Limb (tissue), 2 donors: ENCODE measurements around the gene ABI3BP.
"Not testable (repeated sequence)": the region's sequence is repeated elsewhere in the genome, so short reads cannot be mapped to it uniquely, and the experiment has no call there.

Experiments used
- DNase-seq, 2 donors: peaks; one replicate each; pipeline ENCODE4 v3.0.0-alpha.2; 2016; ENCODE audit errors: extremely low spot score in 2 of 2

The ABI3BP gene

DNA sequence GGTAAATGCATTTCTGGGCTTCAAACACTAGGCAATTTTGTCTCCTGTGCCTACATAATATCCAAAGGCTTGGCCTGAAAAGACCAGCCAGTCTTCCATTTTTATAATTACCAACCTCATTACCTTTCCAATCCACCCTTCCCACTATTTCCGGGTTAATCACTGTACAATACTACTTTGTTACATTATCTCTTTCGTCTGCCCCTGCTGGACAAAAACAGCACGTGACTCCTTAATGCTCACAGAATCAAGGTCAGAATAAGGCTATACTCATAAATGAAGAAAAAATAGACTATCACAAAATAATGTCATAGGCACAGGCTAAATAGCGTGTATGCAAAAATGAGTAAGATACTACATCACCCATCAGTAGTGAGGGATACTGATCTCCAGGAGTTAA lies 40.1 kb downstream of the ABI3BP start:
- DNase-seq: no peak

DNA sequence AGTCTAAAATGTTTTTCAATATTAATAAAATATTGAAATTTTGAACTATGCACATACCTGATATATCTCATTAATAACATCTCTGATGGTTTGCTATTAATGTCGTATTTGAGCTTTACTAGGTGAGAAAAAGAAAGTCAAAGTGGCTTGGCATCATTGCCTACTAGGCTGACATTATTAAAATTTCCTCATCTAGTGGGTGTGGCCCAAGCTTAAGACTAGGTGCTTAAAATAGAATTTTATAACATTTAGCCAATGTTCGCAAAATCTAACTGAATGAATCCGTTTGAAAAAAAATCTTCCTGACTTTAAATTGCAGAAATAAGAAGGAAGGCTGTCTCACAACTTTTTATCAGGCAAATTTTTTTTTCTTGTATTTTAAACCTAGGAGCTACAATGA lies 46.1 kb downstream of the ABI3BP start:
- no peak for DNase-seq

DNA sequence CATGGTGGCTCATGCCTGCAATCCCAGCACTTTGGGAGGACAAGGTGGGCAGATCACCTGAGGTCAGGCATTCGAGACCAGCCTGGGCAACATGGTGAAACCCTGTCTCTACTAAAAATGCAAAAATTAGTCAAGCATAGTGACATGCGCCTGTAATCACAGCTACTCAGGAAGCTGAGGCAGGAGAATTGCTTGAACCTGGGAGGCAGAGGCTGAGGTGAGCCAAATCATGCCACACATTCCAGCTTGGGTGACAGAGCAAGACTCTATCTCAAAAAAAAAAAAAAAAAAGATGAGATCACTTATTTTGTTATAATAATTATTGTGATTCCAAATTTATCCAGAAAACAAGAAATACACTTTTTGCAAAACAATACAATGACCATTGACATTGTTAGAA lies 47.1 kb downstream of the ABI3BP start:
- not testable (repeated sequence) for DNase-seq

DNA sequence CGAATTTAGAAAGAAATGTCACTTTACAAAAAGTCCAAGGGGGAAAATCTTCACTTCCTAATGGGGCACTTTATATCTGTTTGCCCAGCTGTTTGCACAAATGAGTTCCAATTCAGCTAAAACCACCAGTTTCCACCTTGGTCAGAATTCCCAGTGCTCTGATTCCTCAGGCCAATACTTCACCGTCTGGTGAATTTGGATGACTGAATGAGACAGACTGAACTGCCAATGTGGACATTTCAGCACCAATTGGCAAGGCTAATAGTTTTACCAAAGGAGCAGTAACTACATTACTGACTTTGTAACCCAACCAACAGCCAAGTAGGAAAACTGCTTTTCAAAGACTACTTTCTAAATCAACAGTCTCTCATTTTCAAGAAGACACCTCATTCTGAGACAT lies 51.8 kb downstream of the ABI3BP start:
- DNase-seq: no peak

DNA sequence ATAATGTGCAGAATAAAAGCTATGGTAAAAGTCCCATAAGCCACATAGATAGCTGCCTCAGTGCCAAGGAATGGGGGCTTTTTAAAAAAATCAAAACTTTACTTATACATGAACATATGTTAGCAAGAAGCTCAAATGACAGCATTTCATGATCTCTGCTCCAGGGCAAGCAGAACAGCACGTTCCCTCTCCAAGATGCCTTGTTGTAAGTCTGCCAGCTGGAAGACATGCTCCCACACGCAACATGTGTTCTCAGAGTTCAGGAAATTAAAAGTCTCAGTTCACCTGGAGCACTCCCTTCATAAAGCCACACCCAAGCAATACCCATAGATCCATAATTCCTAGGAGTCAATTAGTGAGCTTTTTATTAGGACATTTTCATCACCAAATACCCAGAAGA lies 52.2 kb downstream of the ABI3BP start:
- peak; percentile 38 to 79 for DNase-seq

DNA sequence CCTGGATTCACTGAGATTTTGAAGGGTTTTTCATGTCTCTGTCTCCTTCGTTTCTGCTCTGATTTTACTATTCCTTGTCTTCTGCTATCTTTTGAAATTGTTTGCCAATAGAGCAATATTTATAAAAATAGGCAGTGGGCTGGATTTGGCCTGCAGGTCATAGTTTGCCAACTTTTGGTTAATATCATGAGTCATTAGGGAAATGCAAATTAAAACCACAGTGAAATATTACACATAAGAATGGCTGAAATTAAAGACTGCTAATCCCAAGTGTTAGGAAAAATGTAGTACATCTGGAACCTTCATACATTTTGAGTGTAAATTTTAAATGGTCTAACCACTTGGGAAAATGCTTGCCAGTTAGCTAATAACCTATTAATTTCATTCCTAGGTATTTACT lies 56.3 kb downstream of the ABI3BP start:
- no peak for DNase-seq

DNA sequence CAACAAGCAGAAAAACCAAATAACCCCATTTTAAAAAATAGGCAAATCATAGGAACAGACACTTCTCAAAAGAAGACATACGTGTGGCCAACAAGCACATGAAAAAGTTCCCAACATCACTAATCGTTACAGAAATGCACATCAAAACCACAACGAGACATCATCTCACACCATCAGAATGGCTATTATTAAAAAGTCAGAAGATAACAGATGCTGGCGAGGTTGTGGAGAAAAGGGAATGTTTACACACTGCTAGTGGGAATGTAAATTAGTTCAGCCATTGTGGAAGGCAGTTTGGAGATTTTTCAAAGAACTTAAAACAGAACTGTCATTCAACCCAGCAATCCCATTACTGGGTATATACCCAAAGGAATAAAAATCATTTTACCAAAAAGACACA lies 60.7 kb downstream of the ABI3BP start:
- no peak for DNase-seq

DNA sequence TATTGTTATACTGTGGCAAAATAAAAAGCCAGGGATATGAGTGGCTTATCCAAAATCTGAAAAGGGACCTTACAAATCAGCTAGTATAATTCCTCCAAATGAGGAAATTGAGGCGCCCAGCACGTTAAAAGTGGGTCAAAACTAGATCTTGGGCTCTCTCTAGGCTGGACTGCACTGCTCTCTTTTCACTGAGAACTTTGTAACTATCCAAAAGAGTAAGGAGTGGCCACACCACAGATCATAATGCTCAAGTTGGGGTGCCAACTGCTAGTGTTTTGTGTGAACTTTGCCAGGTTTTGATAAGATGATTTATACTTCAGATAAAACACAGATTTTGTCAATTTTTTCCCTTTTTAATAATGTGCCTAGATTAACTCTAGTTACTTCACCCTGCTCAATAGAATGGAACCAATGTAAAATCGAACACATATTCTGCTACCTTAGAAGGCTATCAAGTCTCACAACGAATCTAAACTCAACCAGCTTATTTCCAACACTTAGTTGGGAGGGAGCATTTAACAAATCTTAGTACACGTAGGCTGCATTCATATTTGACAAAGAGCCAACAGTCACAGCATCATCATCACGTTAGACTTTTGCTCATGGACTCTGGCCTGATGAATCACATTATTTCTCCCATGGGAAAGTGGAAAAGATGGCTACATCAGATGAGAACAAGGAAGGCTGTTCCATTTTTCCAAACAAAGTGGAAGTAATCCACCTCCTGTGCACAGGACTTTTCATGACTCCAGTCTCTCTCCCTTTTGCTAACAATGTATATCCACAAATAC lies 64.4 kb downstream of the ABI3BP start:
- no peak for DNase-seq

DNA sequence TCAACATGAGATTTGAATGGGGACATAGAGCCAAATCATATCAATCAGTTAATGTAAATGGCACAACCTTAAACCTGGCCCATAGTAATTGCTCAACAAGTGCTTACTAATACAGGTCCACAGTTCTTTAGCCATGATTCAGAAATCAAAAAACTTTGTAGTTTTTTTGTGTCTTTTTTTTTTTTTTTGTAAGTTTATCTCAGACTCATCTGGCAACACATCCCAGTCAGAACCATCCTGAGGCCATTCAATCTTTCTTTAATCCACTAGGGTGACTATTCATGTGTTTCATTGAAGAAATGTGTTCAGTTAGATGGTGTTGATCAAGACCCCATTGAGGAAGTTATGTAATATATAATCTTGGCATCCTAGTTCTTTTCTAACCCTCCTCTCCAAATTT lies 65.4 kb downstream of the ABI3BP start:
- no peak for DNase-seq

DNA sequence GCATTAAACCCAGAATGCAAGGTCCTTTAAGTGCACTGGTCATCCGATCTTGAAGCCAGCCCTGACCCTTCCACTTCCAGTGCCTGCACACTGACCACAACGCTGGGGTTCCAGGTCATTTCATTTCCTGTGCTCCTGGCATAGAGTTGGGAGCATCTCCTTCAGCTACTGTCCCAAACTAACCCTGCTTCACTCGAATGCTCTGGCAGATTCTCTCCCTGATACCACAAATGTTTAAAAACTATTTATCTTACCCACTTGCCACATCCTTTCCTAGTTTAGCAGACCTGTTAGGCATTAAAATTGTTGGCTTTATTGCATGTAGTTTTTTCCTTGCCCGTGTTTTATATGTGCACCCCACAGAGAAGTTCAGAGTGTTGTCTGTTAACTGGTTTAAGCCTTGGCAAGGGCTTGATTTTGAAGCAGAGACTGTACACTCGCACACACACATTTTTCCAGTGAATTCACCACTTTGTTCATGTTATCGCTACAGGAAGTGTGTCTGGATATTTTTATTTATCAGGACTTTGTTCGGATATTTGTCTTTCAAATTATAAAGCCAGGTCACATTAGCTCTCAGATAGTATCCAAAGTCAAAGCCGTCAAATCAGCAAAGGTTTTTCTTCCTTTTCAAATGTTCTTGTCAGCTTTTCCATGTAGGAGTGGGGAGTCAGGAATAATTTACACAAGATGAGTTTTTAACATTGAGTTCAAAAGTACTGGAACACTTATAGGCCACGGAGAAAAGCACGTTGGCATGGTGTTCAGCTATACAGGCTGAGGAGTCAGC lies 77.3 kb downstream of the ABI3BP start:
- DNase-seq: no peak

DNA sequence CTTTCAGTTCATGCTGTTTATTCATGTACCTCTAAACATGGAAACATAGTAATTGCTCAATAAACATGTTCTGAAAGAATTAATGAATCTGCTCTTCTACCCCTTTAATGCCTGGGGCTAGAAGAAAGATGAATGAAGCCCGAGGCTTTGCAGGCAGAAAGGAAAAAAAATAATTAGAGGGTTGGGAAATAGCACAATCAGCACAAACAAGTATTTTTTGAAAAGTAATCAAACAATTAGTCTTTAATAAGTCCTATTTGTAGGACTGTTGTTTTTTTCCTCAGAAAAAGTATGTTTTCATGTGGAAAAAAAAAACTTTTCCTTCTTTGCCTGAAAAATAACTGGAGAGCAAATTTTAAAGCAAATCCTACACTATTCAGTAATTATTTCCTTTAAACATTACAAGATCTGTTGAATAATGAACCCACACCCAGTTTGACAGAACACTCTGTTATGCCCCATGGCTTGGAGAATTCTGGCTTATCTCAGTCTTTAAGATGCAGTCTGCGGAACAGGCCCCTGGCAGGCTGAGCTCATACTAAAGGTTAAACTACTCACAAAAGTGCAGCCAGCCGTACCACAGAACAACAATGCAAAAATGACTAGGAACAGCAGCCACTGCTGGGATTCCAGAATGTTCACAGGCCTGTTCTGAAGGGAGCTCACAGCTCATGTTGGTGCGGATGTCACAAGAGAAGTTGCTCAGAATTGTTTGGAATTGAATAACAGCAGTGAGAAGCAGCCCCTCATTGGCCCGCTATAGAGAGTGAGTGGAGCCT lies 79.2 kb downstream of the ABI3BP start:
- DNase-seq: no peak

DNA sequence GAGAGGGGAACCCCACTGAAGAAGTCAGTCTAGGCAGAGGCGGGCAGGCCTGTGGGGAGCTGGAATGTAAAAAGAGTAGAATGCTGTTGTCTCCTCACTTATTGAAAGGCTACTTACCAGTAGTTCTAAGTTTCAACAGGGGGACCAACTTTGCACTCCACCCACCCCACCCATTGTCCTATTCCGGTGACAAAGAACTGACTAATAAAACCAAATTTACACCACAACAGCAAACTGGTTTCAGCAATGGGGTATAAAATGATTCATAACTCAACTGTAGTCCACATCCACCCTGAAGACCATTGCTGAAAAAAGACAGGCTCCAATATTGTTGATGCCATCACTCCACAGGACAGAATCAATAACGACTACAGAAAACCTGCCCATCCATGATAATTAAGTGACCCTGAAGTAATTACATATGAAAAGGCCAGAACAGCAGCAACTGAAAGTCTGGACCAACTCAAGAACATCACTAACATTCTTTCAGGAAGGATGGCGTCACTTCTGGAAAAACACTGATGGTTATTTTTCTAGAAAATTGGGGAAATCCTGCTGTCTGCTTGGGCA lies 80.2 kb downstream of the ABI3BP start:
- no peak for DNase-seq

DNA sequence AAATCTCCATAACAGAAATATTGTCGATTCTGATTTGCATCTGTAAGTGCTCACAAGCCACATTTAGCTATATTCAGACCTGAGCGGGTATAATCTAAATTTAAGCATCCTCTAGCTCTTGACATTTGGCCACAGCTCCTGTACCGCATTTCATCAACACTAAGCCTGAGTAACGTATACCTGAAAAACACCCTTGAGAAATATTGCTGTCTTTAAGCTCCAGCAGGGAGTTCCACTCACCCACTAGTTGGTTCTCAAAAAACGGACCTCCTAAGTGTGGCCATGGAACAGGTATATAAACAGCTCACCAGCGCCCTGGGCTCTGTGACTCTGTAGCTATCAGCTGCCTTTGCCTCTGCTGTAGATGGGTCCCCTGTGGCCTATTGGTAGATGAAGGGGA lies 80.7 kb downstream of the ABI3BP start:
- DNase-seq: no peak

DNA sequence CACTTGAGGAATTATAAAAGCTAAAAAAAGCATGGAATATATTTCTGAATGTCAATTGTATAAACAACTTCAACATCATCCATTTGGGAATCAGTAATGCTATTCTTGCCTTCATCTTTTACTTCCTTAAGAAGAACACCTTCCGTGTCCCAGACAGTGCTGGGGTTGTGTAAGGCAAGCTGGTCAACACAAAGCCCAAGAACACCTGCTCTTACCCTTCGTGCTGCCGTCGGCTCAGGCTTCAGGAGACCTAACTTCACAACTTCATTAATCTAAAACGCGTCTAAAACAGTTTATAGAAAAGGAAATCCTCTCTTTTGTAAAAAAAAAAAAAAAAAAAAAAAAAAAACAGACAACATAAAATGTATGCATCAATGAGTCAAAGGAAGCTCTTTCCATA lies 81.3 kb downstream of the ABI3BP start:
- DNase-seq: no peak

DNA sequence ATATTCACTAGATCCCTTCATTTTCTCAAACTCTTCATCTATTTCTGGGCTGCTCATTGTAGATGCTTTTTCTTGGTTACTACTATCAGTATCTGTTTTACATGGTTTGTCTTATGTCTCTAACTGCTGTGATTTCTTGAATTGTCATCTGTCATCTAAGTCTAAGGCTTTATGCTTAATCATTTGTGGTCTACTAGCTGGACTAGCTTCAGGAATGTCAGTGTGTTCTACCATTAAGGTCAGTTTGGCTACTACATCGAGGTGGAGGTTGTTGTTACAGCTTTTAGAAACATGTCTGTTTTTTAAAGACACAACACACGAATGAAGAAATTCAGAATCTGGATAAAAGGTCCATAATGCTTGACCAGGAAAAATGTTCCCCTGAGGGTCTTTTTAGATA lies 82.2 kb downstream of the ABI3BP start:
- no peak for DNase-seq

DNA sequence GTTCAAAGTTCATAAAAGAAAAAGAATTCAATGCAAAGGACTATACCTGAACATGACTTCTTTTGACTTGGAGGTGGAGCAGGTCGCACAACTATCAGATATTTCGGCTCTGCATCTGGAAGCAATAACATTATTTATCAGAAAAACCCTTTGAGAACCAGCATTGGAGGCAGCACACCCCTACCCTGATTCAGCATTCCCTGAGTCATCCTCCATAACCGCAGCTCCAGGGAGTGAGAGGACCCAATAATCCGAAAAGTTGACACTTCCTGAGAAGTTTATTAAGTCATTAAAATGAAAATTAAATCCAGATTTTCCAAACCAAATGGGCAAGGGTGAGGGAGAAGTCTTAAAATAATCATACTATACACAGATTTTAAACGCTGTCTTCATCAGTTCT lies 90.6 kb downstream of the ABI3BP start:
- no peak for DNase-seq

DNA sequence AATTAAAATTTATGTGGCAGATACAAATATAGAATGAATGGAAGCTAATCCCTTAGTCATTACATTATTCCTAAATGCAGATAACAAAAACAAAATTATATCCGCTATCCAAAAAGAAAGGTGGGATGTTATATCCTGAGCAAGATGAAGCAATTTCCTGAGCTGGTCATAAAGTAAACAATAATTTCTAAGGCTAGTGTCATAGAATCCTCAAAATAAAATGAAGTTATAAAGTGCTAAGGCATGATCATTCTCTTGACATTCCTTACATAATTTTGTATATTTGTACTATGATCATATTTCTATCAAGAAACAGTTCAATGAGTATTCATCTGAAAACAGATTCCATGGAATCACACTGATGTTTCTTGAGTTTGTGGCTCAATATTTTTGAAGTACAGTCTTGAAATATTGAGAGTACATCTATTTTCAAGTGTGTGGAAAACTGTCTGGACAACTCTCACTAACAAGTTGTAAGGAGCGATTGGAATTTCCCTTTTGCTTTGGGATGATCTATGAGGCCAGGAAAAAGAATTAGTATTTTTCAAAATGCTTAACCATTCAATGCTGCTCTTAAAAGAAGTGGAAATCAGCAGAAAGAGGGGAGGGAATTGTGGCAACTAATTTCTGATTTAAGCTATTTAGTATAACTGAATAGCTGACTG lies 92.4 kb downstream of the ABI3BP start:
- no peak for DNase-seq

DNA sequence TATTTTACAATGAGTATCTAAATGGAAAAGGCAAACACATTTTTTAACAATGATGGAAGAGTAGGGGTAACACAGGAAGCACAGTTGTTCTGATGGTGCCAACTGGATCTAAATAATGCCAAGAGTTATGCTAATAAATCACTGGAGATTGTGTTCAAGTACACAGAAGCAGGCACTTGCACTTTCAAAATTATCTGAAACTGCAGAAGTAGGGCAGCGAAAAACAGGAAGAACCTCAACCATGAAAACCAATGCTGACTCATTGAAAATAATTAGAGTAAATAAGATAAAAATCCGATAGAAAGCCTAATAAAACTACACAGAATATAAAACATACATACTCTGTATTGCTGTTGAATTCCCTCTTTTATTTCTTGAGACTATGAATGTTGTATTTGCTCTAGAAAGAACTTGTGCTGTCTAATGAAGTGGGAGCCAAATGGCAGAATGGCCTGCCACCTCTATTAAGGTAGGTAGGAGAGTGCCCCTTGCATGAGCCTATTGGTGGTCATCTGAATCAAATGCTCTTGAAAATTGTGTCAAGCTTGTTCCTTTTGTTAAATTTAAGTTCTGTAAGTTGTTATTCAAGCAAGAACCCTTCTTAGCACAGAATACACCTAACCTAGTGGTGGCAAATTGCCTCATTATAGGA lies 93.7 kb downstream of the ABI3BP start:
- DNase-seq: no peak

DNA sequence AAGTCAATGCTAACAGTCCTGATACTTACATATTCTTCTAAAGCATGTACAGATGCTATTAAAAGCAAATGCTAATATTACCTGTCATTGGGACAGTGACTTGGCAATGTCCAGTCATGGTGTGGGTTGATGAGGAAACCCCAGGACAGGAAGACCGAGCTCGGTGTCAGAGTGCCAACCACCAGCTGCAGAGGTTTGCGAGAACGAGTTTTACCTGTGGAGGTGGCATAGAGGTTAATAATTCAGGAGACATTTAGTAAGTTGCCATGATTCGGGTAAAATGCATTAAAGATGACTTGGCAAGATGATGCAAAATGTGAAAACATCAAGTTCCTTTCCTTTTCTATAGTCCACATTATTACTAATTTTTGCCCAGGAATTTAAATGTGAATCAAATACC lies 94.5 kb downstream of the ABI3BP start:
- DNase-seq: no peak

DNA sequence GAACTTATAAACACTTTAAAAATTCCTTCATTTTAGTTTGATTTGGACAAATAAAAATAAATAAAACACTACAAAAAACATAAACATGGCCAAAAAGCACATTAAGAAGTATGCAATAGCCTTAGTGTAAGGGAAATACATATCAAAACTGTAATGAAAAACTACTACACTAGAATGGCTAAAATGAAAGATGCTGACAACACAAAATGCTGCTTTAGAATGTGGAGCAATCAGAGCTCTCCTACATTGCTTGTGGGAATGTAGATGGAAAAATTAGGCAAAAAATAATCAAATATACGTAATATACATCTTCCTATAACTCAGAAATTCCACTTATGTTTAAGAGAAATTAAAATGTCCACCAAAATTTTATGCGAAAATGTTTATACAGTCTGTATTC lies 96.2 kb downstream of the ABI3BP start:
- no peak for DNase-seq

DNA sequence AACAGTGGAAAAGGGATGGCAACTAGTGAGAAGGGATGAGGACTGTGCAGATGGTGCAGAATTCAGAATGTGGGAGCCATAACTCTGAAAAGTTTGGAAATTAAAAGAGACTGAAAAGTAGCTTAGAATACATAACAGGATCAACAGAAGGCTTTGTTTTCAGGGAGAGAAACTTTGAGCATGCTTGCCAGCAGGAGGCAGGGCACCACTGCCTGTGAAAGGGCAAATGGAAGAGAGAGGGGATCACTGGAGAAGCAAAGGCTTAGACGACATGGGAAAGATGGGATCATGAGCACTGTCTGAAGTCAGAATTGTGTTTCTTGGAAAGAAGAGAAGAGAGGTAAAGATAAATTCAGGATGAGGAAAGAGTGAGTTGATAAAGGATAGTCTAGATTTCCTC lies 99.6 kb downstream of the ABI3BP start:
- DNase-seq: no peak
